Dedifferentiated amniotic fluid mesenchymal stem cell (primary cell): Measurements from ENCODE around the gene FEM1B.
"Not testable (repeated sequence)": the region's sequence is repeated elsewhere in the genome, so short reads cannot be mapped to it uniquely, and the experiment has no call there.

Source experiments
- DNase-seq: peaks from one replicate; pipeline ENCODE4 v3.0.0-alpha.2; 2016; ENCODE audit errors: extremely low spot score

The FEM1B gene

GRCh38 chr15:68277603-68278344 is at the start of gene FEM1B:
TSS of gene FEM1B (plus strand) at chr15:68277745. CDS start at chr15:68278418, 673 bp downstream.
- peak; percentile 93 for DNase-seq

DNA sequence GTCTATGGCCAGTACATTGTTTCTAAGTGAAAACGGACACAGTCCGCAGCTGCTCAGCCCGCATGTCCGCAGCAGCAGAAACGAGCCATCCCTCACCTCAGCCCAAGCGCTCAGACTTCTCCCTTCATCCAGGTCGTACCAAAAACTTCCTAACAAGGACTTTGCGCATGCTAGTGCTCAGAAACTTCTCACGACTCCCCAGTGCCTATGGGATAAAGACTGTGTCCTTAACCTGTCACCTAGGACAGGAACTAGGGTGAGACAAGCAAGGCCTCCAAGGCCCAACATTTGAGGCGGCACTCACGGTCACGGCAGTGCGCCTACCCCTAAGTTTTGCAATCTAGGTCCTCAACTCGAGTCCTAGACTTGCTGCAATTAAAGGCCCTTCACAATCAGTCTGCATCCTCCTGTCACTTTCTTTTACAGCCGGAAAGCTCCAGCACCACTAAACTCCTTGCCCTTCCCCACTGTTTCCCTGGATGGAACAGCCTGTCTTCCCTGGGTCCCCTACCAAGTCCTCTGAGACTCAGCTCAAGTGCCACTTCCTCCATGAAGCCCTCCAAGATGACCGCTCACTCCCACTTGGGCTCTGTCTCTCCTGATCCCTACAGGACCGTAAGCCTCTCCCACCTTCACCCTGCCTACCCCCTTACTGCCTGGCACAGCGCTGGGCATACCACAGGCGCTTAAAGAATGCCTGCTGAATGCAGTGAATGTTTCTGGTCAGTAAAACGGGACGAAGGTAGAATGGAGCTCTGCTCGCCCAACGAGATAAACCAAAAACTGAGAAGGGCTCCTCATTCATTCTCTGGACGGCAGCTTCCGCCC is 49.2 kb upstream of the FEM1B start:
- DNase-seq = no peak

DNA sequence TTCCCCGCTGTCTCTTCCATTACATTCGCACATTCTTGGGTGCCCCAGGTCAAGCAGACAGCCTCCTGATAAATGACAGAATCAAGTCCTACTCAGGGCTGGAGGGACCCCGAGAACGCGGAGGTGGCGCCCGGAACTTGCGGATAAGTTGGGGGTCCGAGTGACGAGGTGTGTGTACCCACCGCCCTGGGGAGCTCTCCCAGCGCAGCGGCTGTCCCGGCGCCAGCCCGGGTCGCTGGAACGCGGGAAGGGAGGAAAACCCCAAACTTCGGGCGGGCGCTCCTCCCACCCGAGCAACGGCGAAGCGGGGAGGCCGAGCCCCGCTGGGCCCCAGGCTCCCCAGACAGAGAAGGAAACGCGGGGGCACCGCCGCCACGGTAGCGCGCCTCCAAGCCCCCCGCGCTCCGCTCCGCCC is 48.6 kb upstream of the FEM1B start:
- no peak for DNase-seq

DNA sequence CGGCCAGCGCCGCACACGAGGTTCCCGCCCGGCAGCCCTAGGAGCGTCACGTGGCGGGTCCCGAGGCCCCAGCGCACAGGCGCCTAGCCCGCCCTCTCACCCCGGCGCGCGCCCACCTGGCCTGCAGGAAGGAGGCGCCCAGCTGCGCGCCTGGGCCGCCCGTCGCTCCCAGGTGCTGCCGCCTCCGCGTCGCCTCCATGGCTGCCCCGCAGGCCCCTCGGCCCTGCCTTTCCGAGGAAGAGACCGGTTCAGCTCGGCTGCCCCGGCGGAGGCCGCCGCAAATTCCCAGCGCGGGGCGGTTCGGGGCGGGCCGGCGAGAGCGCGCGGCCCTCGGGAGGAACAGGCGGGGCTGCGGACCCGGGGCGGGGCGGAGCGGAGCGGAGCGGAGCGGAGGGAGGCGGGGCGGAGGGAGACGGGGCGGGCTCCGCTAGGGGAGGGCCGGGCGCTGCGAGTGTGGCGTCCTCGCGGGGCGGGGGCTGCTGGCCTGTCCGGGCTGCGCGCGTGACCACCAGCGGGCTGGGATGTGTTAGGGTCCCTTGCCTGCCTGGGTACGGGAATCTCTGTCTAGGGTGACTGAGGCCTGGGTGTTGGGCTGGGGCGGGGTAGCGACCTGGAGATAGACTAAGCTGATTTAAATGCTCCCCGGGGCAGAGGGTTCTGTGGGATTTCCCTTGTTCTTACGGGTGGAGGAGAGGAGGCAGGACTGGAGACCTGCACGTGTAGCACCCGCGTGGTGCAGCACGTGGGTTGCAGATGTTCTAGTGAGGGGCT is 48.0 kb upstream of the FEM1B start, which contains the start of gene CLN6:
Gene CLN6, minus strand, starts transcription at position 343 of the 771 bp plus-strand sequence. Its CDS starts 144 bp downstream, at position 199.
- DNase-seq = peak; percentile 59

- DNase-seq = no peak
Observed at GRCh38 chr15:68230157-68231100, 47.1 kb upstream of the FEM1B start.

GRCh38 chr15:68231102-68231818 is 46.3 kb upstream of the FEM1B start:
- no peak for DNase-seq

- no peak for DNase-seq
Observed at GRCh38 chr15:68232449-68232848, 45.1 kb upstream of the FEM1B start.

- no peak for DNase-seq
Observed at GRCh38 chr15:68232937-68233336, 44.6 kb upstream of the FEM1B start.

GRCh38 chr15:68234060-68234459 is 43.5 kb upstream of the FEM1B start:
- DNase-seq = no peak

DNA sequence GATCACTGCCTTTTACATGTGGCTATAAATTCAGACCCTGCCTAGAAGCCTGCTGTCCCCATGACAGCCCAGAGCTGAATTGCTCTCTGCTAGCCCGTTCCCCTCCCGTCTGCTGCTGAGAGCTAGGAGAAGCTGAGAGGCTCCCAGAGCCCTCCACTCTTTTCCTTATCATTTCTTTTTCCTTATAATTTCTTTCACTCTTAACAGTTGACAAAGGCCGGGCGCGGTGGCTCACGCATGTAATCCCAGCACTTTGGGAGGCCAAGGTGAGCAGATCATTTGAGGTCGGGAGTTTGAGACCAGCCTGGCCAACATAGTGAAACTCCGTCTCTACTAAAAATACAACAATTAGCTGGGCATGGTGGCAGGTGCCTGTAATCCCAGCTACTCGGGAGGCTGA is 43.0 kb upstream of the FEM1B start:
- DNase-seq = not testable (repeated sequence)

- no peak for DNase-seq
Observed at GRCh38 chr15:68235022-68235421, 42.5 kb upstream of the FEM1B start.

DNA sequence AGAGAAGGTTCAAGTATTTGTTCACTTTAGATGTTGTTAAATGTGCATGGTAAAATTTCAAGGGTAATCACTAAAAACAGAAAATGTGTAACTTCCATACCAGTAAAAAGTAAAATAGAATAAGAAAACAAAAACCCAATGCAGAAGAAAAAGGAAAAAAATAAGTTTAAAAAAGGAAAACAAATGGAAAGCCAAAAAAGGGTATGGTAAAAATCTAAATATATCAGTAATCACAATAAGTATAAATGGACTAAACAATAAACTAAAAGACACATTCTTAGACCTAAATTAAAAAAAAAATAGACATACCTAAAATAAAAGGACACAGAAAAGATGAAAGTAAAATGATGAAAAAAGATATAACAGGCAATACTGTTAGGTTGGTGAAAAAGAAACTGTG is 38.5 kb upstream of the FEM1B start:
- DNase-seq = no peak

DNA sequence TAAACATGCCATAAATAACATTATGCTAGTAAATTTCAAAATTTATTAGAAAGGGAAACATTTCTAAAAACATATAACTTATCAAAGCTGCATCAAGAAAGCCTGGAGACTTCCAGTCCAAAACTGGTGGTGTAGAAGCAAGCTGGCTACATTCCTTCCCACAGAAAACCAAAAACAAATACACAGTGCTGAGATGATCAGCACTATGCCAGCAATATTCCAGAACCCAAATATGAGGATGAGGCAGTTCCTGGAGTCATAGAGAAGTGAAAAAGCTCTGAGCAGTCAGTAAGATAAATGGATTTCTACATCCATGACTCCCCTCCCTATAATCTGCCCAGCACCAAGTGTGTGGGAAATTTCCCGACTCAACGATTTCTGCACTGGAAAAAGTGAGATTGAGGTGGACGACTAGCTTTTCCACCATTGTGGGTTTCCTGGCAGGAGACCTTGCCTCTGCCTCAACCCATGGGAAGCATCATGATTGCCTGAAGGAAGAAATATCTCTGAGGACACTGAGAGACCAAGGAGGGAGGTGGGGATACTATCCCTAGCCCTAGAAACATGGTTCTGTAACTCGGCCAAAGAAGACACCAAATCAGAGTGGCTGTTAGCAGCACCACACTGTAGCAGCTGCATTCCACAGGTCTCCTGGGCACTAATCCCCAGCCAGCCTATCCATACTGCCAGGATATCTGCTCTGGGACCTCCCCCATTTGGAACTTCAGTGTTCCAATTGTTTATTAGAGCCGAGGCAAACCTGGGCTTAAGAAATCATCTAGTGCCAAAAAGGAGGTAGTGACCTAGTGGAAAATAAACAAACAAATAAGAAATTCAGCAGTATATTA is 36.2 kb upstream of the FEM1B start:
- no peak for DNase-seq

DNA sequence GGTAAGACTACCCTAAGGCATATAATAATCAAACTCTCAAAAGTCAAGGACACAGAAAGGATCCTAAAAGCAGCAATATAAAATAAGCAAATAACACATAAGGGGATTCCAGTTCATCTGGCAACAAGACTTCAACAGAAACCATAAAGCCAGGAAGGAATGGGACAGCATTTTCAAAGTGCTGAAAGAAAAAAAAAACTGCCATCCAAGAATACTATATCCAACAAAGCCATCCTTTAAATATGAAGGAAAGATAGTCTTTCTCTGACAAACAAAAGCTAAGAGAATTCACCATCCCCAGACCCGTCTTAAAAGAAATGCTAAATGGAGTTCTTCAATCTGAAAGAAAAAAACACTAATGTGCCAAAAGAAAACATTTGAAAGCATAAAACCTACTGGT is 33.3 kb upstream of the FEM1B start:
- DNase-seq = no peak

- no peak for DNase-seq
Observed at GRCh38 chr15:68249058-68249713, 28.4 kb upstream of the FEM1B start.

- peak; percentile 81 for DNase-seq
Observed at GRCh38 chr15:68252925-68253534, 24.5 kb upstream of the FEM1B start.

DNA sequence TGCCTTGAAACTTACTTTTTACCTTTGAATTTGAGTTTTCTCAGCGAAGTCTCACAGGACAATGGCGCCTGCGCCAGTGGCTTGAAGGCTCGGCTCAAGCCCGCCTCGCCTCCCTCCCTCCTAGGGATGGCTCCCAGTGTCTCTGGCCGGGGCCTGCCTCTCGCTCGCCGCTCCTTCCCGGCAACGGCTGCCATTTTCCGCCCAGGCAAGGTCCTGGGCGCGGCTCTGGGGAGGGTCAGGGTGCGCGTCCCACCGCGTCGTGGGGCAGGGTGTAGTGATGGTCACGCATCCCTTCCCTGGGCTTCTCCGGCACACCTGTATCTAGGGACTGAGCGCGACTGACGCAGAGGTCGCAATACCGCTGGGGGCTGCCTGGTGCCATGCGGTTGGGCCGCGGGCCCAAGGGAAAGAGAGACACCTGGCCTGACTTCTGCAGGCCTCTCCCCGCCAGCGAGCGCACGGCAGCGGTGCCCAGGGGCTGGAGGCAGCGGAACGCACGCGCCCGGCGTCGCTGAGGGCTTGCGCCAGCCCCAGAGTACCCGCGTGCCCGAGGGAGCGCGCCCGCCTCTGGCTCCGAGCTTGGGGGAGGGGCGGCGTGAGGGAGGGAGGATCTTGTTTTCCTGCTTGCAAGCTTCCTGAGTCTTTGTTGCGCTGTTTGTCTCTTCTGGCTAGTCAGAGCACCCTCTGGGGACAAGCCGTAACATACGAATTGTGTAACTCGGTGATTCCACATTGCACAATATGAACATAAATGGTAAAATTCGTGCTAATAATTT is 20.7 kb upstream of the FEM1B start:
- peak; percentile 81 for DNase-seq

- DNase-seq = no peak
Observed at GRCh38 chr15:68258692-68259091, 18.9 kb upstream of the FEM1B start.
